Choroid plexus epithelial cell (primary cell): ENCODE results near the gene TNNC1.

Experiments
- DNase-seq: peaks from one replicate; pipeline ENCODE4 v3.0.0-alpha.2; 2010; ENCODE audit warnings: low read depth
- H3K4me3 ChIP-seq: 2 replicates; pipeline ENCODE4 v1.5.1; 2011; ENCODE audit warnings: low read depth, mild to moderate bottlenecking, control low read depth, low read length, moderate library complexity
- CTCF ChIP-seq: conservative IDR thresholded peaks from 2 replicates; pipeline ENCODE4 v1.5.1; 2011; ENCODE audit warnings: low read depth, mild to moderate bottlenecking, control low read depth, inconsistent platforms, low read length, moderate library complexity

The TNNC1 gene

GRCh38 chr3:52436500-52437149, 17.2 kb downstream of the TNNC1 start:
- H3K4me3 ChIP-seq, result no peak overlapping the region
- DNase-seq, result peak; percentile 48

GRCh38 chr3:52435246-52436101, 18.4 kb downstream of the TNNC1 start:
- no peak for TF ChIP-seq CTCF
- H3K4me3 ChIP-seq, result no peak overlapping the region
- DNase-seq, result no peak

More at GRCh38 chr3:52436500-52437149, 17.2 kb downstream of the TNNC1 start:
- no peak for TF ChIP-seq CTCF

GRCh38 chr3:52434491-52435115, 19.2 kb downstream of the TNNC1 start:
- no peak overlapping the region for H3K4me3 ChIP-seq
- TF ChIP-seq CTCF, result no peak
- DNase-seq, result no peak

- H3K4me3 ChIP-seq, result no peak overlapping the region
- TF ChIP-seq CTCF, result no peak
- DNase-seq, result no peak
Observed at GRCh38 chr3:52433996-52434479, 19.8 kb downstream of the TNNC1 start.

GRCh38 chr3:52433328-52433995, 20.4 kb downstream of the TNNC1 start:
- H3K4me3 ChIP-seq, result no peak overlapping the region
- no peak for DNase-seq
- TF ChIP-seq CTCF, result no peak

- no peak for DNase-seq
- no peak overlapping the region for H3K4me3 ChIP-seq
- TF ChIP-seq CTCF, result no peak
Observed at GRCh38 chr3:52432691-52433141, 21.1 kb downstream of the TNNC1 start.
